Panc1 (cell line): ENCODE measurements around the gene HOATZ.

Experiments used
- POLR2AphosphoS5 ChIP-seq: IDR thresholded peaks from 2 replicates; pipeline ENCODE4 v1.6.1; 2012; ENCODE audit warnings: mild to moderate bottlenecking, low read depth, low read length, moderate library complexity
- REST ChIP-seq, 2 experiments: IDR thresholded peaks; 2 replicates each; pipeline ENCODE4 v1.6.1; 2011 to 2012; ENCODE audit warnings: low read depth in 2 of 2, control low read depth in 1 of 2, low read length in 1 of 2, mild to moderate bottlenecking in 1 of 2, moderate library complexity in 1 of 2; ENCODE audit not compliant: insufficient read depth in 1 of 2
- TCF7L2 ChIP-seq: IDR thresholded peaks from 2 replicates; pipeline ENCODE4 v1.6.1; 2011; ENCODE audit warnings: mild to moderate bottlenecking, low read depth, low read length, inconsistent platforms
- TF ChIP-seq, protein P1 (sequence below): fragments of 450-650 bp; IDR thresholded peaks from 2 replicates; pipeline ENCODE4 v1.5.1; 2017; ENCODE audit warnings: mild to moderate bottlenecking

DNA sequence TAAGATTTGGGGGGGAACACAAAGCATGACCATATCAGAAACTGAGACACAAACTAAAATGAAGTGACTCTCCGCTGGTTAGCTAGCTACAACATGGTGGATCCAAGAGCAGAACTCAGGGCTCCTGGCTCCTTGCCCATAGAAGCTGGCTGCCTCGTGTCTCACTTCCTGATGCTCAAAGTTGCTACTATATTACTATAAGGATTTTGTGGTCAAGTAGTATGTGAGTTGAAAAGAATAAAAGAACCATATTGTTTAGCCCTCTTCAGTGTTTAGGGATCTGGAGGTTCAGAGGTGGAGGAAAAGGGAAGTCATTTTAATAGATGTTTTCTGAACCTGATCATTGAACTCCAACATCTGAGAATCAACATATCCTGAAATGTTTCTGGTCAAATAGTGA lies 70.8 kb downstream of the HOATZ start:
- TF ChIP-seq, protein P1, sequence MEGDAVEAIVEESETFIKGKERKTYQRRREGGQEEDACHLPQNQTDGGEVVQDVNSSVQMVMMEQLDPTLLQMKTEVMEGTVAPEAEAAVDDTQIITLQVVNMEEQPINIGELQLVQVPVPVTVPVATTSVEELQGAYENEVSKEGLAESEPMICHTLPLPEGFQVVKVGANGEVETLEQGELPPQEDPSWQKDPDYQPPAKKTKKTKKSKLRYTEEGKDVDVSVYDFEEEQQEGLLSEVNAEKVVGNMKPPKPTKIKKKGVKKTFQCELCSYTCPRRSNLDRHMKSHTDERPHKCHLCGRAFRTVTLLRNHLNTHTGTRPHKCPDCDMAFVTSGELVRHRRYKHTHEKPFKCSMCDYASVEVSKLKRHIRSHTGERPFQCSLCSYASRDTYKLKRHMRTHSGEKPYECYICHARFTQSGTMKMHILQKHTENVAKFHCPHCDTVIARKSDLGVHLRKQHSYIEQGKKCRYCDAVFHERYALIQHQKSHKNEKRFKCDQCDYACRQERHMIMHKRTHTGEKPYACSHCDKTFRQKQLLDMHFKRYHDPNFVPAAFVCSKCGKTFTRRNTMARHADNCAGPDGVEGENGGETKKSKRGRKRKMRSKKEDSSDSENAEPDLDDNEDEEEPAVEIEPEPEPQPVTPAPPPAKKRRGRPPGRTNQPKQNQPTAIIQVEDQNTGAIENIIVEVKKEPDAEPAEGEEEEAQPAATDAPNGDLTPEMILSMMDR, result no peak
- TF ChIP-seq TCF7L2, result no peak
- TF ChIP-seq POLR2AphosphoS5, result no peak
- TF ChIP-seq REST (IDR thresholded peaks at IDR 0.05; ENCODE audit: insufficient read depth in 1 of 2, low read depth in 2 of 2, low read length in 1 of 2), result no peak
